ENCODE data around the gene DDX19B.

Gene DDX19B

GRCh38 chr16:70258065-70258464 is 40.9 kb upstream of the DDX19B start:
- TF ChIP-seq EP300 (IDR thresholded peaks at IDR 0.05; ENCODE audit: borderline replicate concordance) (no peak), REST (IDR thresholded peaks at IDR 0.05; ENCODE audit: low read depth) (no peak), ZBTB7A (IDR thresholded peaks at IDR 0.05; ENCODE audit: low read depth) (no peak), RAD21 (IDR thresholded peaks at IDR 0.05; ENCODE audit: low read depth) (no peak), TEAD4 (IDR thresholded peaks at IDR 0.05) (no peak), CREB1 (IDR thresholded peaks at IDR 0.05; ENCODE audit: low read depth) (no peak), FOXM1 (IDR thresholded peaks at IDR 0.05; ENCODE audit: borderline replicate concordance, low read depth) (no peak), TAF1 (IDR thresholded peaks at IDR 0.05; ENCODE audit: low read depth) (no peak), NFIC (IDR thresholded peaks at IDR 0.05) (no peak), USF1 (IDR thresholded peaks at IDR 0.05) (no peak)

GRCh38 chr16:70258946-70259345 is 40.0 kb upstream of the DDX19B start:
- TF ChIP-seq NFIC (IDR thresholded peaks at IDR 0.05) (no peak), TCF12 (IDR thresholded peaks at IDR 0.05; ENCODE audit: low read depth) (no peak), MAX (IDR thresholded peaks at IDR 0.05) (no peak), YY1 (IDR thresholded peaks at IDR 0.05; ENCODE audit: low read depth) (no peak), REST (IDR thresholded peaks at IDR 0.05; ENCODE audit: low read depth) (no peak), RAD21 (IDR thresholded peaks at IDR 0.05; ENCODE audit: low read depth) (no peak)

GRCh38 chr16:70267516-70267915 is 31.5 kb upstream of the DDX19B start:
- TF ChIP-seq FOXM1 (IDR thresholded peaks at IDR 0.05; ENCODE audit: borderline replicate concordance, low read depth) (no peak), RAD21 (IDR thresholded peaks at IDR 0.05; ENCODE audit: low read depth) (0 out of 2 replicates have a peak, but pooled peaks have one; percentile 20)

- TF ChIP-seq FOXM1 (IDR thresholded peaks at IDR 0.05; ENCODE audit: borderline replicate concordance, low read depth) (no peak), MAX (IDR thresholded peaks at IDR 0.05) (no peak), EGR1 (IDR thresholded peaks at IDR 0.05) (no peak), NFIC (IDR thresholded peaks at IDR 0.05) (no peak), CEBPB (IDR thresholded peaks at IDR 0.05) (no peak)
Measured at GRCh38 chr16:70269471-70269870, 29.5 kb upstream of the DDX19B start.

GRCh38 chr16:70270176-70270575 is 28.8 kb upstream of the DDX19B start:
- no peak for TF ChIP-seq EGR1 (IDR thresholded peaks at IDR 0.05)
- TF ChIP-seq TCF12 (IDR thresholded peaks at IDR 0.05; ENCODE audit: low read depth) = no peak
- no peak for TF ChIP-seq YY1 (IDR thresholded peaks at IDR 0.05; ENCODE audit: low read depth)
- no peak for TF ChIP-seq RAD21 (IDR thresholded peaks at IDR 0.05; ENCODE audit: low read depth)
- no peak for TF ChIP-seq CEBPB (IDR thresholded peaks at IDR 0.05)
- no peak for TF ChIP-seq CREB1 (IDR thresholded peaks at IDR 0.05; ENCODE audit: low read depth)
- no peak for TF ChIP-seq FOXM1 (IDR thresholded peaks at IDR 0.05; ENCODE audit: borderline replicate concordance, low read depth)
- no peak for TF ChIP-seq NFIC (IDR thresholded peaks at IDR 0.05)

- TF ChIP-seq ZBTB7A (IDR thresholded peaks at IDR 0.05; ENCODE audit: low read depth) (no peak), RAD21 (IDR thresholded peaks at IDR 0.05; ENCODE audit: low read depth) (no peak), TAF1 (IDR thresholded peaks at IDR 0.05; ENCODE audit: low read depth) (no peak), TEAD4 (IDR thresholded peaks at IDR 0.05) (no peak), FOXM1 (IDR thresholded peaks at IDR 0.05; ENCODE audit: borderline replicate concordance, low read depth) (no peak), TCF12 (IDR thresholded peaks at IDR 0.05; ENCODE audit: low read depth) (no peak), EGR1 (IDR thresholded peaks at IDR 0.05) (no peak), YY1 (IDR thresholded peaks at IDR 0.05; ENCODE audit: low read depth) (no peak), CREB1 (IDR thresholded peaks at IDR 0.05; ENCODE audit: low read depth) (no peak), USF1 (IDR thresholded peaks at IDR 0.05) (no peak), NFIC (IDR thresholded peaks at IDR 0.05) (no peak), CEBPB (IDR thresholded peaks at IDR 0.05) (no peak), MAX (IDR thresholded peaks at IDR 0.05) (no peak), REST (IDR thresholded peaks at IDR 0.05; ENCODE audit: low read depth) (no peak), EP300 (IDR thresholded peaks at IDR 0.05; ENCODE audit: borderline replicate concordance) (no peak)
Measured at GRCh38 chr16:70271696-70272095, 27.3 kb upstream of the DDX19B start.
